ENCODE data around the gene NLGN1.

DNA sequence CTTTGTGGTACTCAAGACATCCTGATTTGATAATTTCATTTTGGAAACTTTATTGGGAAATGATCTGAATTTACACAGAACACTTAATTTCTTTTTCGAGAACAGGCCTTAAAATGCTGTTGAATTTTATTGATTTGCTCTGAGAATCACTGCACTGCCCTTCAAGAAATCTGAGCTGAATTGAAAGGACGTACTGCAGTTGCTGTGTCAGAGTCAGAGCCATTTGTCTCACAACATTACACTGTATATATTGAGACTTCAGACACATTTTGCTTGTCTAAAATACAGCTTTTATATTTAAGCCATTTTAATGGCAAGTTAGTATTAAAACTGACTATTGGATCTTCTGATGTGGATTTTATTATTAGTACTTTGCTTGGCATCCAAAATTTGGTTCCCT is 504.1 kb downstream of the NLGN1 start:
- TF ChIP-seq POLR2A (IDR thresholded peaks at IDR 0.05): no peak
- TF ChIP-seq, protein P1, sequence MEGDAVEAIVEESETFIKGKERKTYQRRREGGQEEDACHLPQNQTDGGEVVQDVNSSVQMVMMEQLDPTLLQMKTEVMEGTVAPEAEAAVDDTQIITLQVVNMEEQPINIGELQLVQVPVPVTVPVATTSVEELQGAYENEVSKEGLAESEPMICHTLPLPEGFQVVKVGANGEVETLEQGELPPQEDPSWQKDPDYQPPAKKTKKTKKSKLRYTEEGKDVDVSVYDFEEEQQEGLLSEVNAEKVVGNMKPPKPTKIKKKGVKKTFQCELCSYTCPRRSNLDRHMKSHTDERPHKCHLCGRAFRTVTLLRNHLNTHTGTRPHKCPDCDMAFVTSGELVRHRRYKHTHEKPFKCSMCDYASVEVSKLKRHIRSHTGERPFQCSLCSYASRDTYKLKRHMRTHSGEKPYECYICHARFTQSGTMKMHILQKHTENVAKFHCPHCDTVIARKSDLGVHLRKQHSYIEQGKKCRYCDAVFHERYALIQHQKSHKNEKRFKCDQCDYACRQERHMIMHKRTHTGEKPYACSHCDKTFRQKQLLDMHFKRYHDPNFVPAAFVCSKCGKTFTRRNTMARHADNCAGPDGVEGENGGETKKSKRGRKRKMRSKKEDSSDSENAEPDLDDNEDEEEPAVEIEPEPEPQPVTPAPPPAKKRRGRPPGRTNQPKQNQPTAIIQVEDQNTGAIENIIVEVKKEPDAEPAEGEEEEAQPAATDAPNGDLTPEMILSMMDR (IDR thresholded peaks at IDR 0.05): no peak

All from lower leg skin (tissue), 3 donors.